WTC11 (cell line): Measurements from ENCODE around the gene DRC3.

ENCODE experiments used
- CREB1 ChIP-seq: sonication (generic); formaldehyde crosslinking; IDR thresholded peaks from 2 replicates; pipeline ENCODE4 v1.8.0; 2023; ENCODE audit warnings: mild to moderate bottlenecking, missing genetic modification reagents
- CTCF ChIP-seq: fragments of 200-600 bp; IDR thresholded peaks from 2 replicates; pipeline ENCODE4 v1.8.0; 2022; ENCODE audit warnings: antibody characterized with exemption
- SOX15 ChIP-seq: fragments of 250-450 bp; sonication (Bioruptor Pico); IDR thresholded peaks from 2 replicates; pipeline ENCODE4 v1.9.0; 2021; ENCODE audit warnings: mild to moderate bottlenecking
- TCF7 ChIP-seq: sonication (generic); formaldehyde crosslinking; IDR thresholded peaks from 2 replicates; pipeline ENCODE4 v1.8.0; 2022; ENCODE audit warnings: mild to moderate bottlenecking, low read depth, missing genetic modification reagents, moderate library complexity
- TF ChIP-seq, protein P1 (sequence below): sonication (generic); formaldehyde crosslinking; IDR thresholded peaks from 2 replicates; pipeline ENCODE4 v1.8.1; 2022; ENCODE audit warnings: low read depth, missing genetic modification reagents, borderline replicate concordance

- TF ChIP-seq SOX15 (CRISPR knock-in tag) (no peak), CTCF (no peak), TCF7 (no peak), CREB1 (CRISPR knock-in tag) (no peak)
- TF ChIP-seq, protein P1, sequence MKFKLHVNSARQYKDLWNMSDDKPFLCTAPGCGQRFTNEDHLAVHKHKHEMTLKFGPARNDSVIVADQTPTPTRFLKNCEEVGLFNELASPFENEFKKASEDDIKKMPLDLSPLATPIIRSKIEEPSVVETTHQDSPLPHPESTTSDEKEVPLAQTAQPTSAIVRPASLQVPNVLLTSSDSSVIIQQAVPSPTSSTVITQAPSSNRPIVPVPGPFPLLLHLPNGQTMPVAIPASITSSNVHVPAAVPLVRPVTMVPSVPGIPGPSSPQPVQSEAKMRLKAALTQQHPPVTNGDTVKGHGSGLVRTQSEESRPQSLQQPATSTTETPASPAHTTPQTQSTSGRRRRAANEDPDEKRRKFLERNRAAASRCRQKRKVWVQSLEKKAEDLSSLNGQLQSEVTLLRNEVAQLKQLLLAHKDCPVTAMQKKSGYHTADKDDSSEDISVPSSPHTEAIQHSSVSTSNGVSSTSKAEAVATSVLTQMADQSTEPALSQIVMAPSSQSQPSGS (CRISPR knock-in tag): no peak
Observed at GRCh38 chr17:17941015-17941414, 31.6 kb upstream of the DRC3 start.
